Activated naive CD4-positive, alpha-beta T cell treated with anti-CD3 and anti-CD28 coated beads, Interleukin-2, amount 10 ng/mL, durations not matched to agents 7 days and 5 days (primary cell): ENCODE data around the gene NFKBIB.
"Not testable (repeated sequence)": the region's sequence is repeated elsewhere in the genome, so short reads cannot be mapped to it uniquely, and the experiment has no call there.

Experiments used
- CTCF ChIA-PET: fragments of 350-600 bp; sonication (Branson Sonifier 250); formaldehyde crosslinking; loops from one replicate; lab custom pipeline; 2021; ENCODE audit warnings: antibody characterized with exemption; lab: Charles Lee
- DNase-seq: peaks from one replicate; pipeline ENCODE4 v3.0.0-alpha.2; 2020
- H3K27ac Mint-ChIP-seq: one replicate; pipeline ENCODE4 v1.8.0; 2021; ENCODE audit warnings: mild to moderate bottlenecking, moderate library complexity, mixed read lengths
- H3K27me3 Mint-ChIP-seq: one replicate; pipeline ENCODE4 v1.8.0; 2021; ENCODE audit warnings: mild to moderate bottlenecking, mixed read lengths
- H3K36me3 Mint-ChIP-seq: one replicate; pipeline ENCODE4 v1.8.0; 2021; ENCODE audit warnings: mixed read lengths
- H3K4me1 Mint-ChIP-seq: one replicate; pipeline ENCODE4 v1.8.0; 2021; ENCODE audit warnings: mixed read lengths
- H3K4me3 Mint-ChIP-seq: one replicate; pipeline ENCODE4 v1.8.0; 2021; ENCODE audit warnings: mild to moderate bottlenecking, moderate library complexity, mixed read lengths
- H3K9me3 Mint-ChIP-seq: one replicate; pipeline ENCODE4 v1.8.0; 2021; ENCODE audit warnings: mixed read lengths

NFKBIB gene

DNA sequence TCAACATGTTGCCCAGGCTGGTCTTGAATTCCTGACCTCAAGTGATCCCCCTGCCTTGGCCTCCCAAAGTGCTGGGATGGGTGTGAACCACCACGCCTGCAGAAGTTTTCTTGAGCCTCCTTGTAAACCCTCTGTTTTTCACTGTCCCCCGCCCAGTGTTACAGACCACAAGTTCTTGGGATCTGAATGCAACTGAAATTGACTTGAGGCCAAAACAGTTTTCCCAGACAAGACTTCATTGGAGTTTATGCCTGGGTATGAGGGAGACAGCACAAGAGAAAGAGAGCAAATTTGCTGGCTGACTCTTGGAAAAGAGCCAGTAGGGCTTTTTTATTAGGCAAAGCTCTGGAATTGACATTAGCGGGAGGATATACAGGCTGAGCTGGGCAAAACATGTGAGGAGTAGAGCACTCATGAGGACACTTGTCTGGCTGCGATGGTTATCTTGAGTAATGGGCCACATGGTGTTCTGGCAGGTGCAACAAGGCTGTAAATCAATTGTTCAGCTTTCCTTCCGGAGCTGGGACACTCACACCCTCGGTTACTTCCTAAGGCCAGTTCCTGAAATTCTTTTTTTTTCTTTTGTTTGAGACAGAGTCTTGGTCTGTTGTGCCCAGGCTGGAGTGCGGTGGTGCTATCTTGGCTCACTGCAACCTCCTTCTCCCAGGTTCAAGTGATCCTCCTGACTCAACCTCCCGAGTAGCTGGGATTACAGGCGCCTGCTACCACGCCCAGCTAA lies 37.3 kb upstream of the NFKBIB start:
- H3K4me3 Mint-ChIP-seq = no peak overlapping the region
- no peak overlapping the region for H3K27ac Mint-ChIP-seq
- no peaks in the 10 kb centered on the region for H3K27me3 Mint-ChIP-seq
- DNase-seq = no peak
- peaks cover 6% of the 10 kb centered on the region for H3K9me3 Mint-ChIP-seq
- H3K4me1 Mint-ChIP-seq = peaks cover 47% of the 10 kb centered on the region
- CTCF ChIA-PET = no interaction called here
- peaks cover 24% of the 10 kb centered on the region for H3K36me3 Mint-ChIP-seq

DNA sequence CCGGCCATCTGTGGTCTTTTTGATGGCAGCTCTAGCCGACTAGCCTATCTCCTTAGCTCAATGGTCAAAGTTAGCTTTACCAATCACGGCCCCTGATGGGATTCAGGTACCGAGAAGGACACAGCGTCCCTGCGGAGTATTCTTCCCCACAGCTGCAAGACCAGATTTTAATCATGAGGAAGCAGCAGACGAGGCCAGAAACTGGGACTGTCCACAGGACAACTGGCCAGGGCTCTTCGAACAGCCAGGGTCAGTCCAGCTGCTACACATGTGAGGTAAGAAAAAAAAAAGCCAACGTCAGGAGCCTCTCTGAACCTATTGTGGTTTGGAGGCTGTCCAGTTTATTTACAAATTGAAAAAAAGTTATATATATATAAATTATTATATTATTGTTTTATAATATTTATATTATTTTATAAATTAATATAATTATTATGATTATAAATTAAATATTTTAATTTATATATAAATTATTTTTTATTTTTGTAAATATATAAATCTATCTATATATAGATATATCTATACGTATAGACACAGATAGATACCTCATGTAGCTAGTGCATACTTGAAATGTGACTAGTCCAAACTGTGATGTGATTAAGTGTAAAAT lies 32.5 kb upstream of the NFKBIB start:
- Mint-ChIP-seq H3K4me3 (no peak overlapping the region), H3K36me3 (peaks cover 43% of the 10 kb centered on the region), H3K27me3 (no peaks in the 10 kb centered on the region), H3K4me1 (peaks cover 67% of the 10 kb centered on the region), H3K9me3 (peaks cover 6% of the 10 kb centered on the region), H3K27ac (no peak overlapping the region)
- no peak for DNase-seq
- CTCF ChIA-PET = interaction anchor here (1.1 kb wide), 3 partner anchors 18 to 25 kb away, joined by 3 to 4 read pairs (median 3); no protein-coding TSS in a partner anchor

DNA sequence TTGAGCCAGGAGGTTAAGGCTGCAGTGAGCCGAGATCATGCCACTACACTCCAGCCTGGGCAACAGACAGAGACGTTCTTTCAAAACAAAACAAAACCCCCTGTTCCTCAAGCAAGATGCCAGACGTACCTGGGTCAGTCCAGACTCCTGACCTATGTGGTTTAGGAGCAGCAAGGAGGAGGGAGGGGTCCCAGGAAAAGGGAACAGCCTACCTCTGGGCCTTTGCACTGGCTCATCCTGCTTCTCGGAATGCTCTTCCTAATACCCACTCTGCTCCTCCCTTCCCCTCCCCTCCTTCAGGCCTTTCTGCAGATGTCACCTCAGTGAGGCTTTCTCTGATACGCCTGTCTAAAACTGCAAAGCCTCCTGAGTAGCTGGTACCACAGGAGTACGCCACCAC lies 31.2 kb upstream of the NFKBIB start:
- Mint-ChIP-seq H3K4me1 (peaks cover 62% of the 10 kb centered on the region), H3K4me3 (peak overlapping the region; percentile 77), H3K36me3 (peaks cover 46% of the 10 kb centered on the region), H3K27me3 (no peaks in the 10 kb centered on the region), H3K9me3 (peaks cover 6% of the 10 kb centered on the region), H3K27ac (peak overlapping the region; percentile 76)
- CTCF ChIA-PET = interaction anchor here (0.9 to 2.4 kb wide), 9 partner anchors 10 to 466 kb away, joined by 3 to 10 read pairs (median 5); partner anchors contain the start of genes ECH1, FAM98C, HNRNPL and RINL
- DNase-seq = no peak

DNA sequence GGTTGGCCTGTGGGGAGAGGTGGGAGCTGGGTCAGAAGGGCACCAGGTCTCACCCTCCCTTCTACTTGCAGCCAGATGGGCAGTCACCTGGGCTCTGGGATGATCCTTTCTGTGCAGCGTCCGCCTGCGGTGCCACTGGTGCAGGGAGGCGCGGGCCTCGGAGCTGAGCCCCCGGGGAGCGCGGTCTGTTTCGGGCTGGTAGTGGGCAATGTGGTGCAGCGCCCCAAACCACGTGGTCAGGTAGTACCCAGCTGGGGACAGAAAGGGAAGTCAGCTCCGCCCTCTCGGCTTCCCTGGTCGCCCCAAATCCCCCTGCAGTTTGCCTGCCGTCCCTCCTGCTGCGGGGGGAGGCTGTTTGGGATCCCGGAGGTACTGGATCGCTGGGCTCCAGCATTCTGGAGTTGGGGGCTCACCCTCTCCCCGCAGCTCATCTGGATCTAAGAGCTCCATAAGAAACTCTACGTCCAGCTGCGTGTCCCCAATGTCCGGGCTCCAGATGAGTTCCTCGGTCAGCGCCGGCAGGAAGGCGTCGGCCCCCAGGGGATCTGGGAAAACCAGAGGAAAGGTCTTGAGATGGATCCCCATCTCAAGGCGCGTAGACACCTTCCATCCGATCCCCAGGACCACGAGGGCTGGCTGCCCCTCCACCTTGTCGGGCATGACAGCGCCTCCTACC lies 30.5 kb upstream of the NFKBIB start:
- H3K9me3 Mint-ChIP-seq = peaks cover 6% of the 10 kb centered on the region
- H3K27ac Mint-ChIP-seq = peak overlapping the region; percentile 81
- H3K4me1 Mint-ChIP-seq = peaks cover 58% of the 10 kb centered on the region
- H3K36me3 Mint-ChIP-seq = peaks cover 47% of the 10 kb centered on the region
- no peaks in the 10 kb centered on the region for H3K27me3 Mint-ChIP-seq
- H3K4me3 Mint-ChIP-seq = peak overlapping the region; percentile 77
- peak; percentile 52 for DNase-seq
- CTCF ChIA-PET = interaction anchor here (0.9 to 2.4 kb wide), 10 partner anchors 9 to 467 kb away, joined by 3 to 10 read pairs (median 5); partner anchors contain the start of genes ECH1, FAM98C, HNRNPL and RINL

DNA sequence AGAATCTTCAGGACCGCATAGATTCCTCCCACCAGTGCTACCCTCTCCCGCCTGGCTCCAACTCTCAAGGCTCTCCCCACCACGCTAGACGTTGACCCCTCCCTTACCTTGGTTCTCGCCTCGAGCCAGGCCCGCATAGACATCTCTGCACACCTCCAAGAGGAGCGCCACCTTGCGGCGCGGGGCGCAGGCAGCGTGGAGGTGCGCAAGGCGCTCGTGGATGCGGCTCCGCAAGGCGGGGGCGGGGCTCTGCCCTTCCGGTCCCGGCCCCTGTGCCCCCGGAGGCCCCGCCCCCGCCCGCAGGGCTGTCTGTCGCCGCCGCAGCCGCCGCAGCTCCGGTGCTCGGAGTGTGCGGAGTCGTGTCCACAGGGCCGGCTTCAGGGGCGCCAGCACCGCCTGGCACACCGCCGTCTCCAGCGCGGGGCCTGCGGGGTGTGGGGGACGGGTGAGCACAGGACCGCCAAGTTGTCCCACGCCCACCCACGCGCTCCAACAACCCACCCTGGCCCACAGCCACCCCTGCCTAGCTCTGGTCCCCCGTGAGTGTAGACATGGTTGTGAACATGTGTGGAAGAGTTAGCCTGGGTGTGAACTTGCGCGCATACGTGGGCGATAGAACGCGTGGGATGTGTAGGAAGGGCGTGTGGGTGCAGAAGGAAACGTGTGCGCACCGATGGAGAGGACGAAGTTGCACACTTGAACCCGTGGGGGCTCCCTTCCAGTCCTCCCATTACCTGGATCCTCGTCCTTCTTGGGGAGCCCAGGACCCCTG lies 29.7 kb upstream of the NFKBIB start:
- peaks cover 51% of the 10 kb centered on the region for H3K4me1 Mint-ChIP-seq
- CTCF ChIA-PET = interaction anchor here (1.0 to 2.4 kb wide), 11 partner anchors 8 to 467 kb away, joined by 3 to 10 read pairs (median 4); partner anchors contain the start of genes FAM98C, NFKBIB and RINL
- peak; percentile 95 for DNase-seq
- peaks cover 3% of the 10 kb centered on the region for H3K9me3 Mint-ChIP-seq
- H3K36me3 Mint-ChIP-seq = peaks cover 40% of the 10 kb centered on the region
- H3K27me3 Mint-ChIP-seq = no peaks in the 10 kb centered on the region
- H3K27ac Mint-ChIP-seq = peak overlapping the region; percentile 81
- peak overlapping the region; percentile 77 for H3K4me3 Mint-ChIP-seq

DNA sequence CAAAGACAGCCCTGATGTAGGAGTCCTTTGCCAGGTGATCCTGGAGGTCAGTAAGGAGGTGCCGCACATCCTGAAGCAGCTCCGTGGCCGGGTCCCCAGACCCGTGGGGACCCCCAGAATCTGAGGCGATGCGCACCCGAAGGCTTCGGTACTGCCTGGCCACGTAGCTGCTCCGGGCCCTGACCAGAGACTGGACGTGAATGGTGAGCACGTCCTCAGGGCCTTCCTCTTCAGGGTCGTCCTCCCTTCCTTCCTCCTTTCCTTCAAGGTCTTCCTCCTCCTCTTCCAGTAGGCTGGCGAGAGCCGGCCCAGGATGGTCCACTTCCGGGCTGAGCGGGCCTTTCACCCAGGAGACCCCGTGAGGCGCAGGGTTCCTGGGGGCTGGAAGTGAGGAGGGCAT lies 29.2 kb upstream of the NFKBIB start:
- DNase-seq = no peak
- no peaks in the 10 kb centered on the region for H3K9me3 Mint-ChIP-seq
- peaks cover 45% of the 10 kb centered on the region for H3K4me1 Mint-ChIP-seq
- no peaks in the 10 kb centered on the region for H3K27me3 Mint-ChIP-seq
- CTCF ChIA-PET = interaction anchor here (1.0 to 2.4 kb wide), 5 partner anchors 13 to 468 kb away, joined by 3 to 10 read pairs (median 4); partner anchors contain the start of genes FAM98C and NFKBIB
- peak overlapping the region; percentile 74 for H3K27ac Mint-ChIP-seq
- H3K36me3 Mint-ChIP-seq = peaks cover 35% of the 10 kb centered on the region
- H3K4me3 Mint-ChIP-seq = peak overlapping the region; percentile 69

DNA sequence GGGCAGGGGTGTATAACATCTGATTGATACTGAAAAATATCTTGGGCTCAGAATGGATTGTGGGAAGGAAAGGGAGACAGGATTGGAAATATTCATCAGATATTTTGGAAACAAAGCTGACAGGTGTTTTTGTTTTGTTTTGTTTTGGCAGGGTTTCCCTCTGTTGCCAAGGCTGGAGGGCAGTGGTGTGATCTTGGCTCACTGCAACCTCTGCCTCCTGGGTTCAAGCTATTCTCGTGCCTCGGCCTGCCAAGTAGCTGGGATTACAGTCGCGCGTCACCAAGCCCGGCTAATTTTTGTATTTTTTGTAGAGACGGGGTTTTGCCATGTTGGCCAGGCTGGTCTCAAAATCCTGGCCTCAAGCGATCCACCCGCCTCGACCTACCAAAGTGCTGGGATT lies 26.4 kb upstream of the NFKBIB start:
- H3K4me3 Mint-ChIP-seq, DNase-seq, H3K27me3 Mint-ChIP-seq, H3K9me3 Mint-ChIP-seq: not testable (repeated sequence)
- peak overlapping the region; percentile 12 for H3K27ac Mint-ChIP-seq
- H3K4me1 Mint-ChIP-seq = peaks cover 58% of the 10 kb centered on the region
- peaks cover 39% of the 10 kb centered on the region for H3K36me3 Mint-ChIP-seq
- CTCF ChIA-PET = interaction anchor here (0.7 to 1.4 kb wide), 2 partner anchors 26 to 31 kb away, joined by 3 read pairs; no protein-coding TSS in a partner anchor

DNA sequence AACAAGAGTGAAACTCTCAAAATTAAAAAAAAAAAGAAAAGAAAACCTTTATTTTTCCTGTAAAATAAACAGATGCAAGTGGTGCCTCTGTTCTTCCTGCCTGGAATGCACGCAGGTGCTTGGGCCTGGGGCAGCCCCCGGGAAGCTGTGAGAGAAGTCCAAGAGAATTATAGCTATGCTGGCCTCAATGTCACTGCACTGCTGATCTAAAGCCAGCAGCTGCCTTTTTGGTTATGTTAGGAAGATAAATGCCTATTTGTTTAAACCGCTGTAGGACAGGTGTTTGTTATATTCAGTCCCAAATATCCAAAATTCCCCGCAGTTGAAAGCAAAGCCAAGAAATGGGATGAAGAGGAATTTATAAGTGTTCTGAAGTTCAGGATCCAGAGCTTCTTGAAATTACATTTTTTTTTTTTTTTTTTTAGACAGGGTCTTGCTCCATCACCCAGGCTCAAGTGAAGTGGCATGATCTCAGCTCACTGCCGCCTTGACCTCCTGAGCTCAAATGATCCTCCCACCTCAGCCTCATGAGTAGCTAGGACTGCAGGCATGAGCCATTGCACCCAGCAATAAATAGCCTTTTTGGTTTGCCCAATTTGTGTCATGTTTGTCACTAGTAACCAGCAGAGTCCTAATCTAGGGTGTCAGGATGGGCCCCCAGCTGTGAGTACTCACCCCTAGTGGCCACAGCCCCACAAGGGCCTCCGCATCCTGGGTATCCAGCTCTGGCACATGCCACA lies 23.9 kb upstream of the NFKBIB start:
- Mint-ChIP-seq H3K4me1 (peaks cover 51% of the 10 kb centered on the region), H3K4me3 (no peak overlapping the region), H3K36me3 (peaks cover 26% of the 10 kb centered on the region), H3K27ac (peak overlapping the region; percentile 77), H3K27me3 (no peaks in the 10 kb centered on the region), H3K9me3 (no peaks in the 10 kb centered on the region)
- CTCF ChIA-PET = interaction anchor here (0.6 to 4.3 kb wide), 2 partner anchors 12 to 22 kb away, joined by 4 to 34 read pairs; no protein-coding TSS in a partner anchor
- no peak for DNase-seq

DNA sequence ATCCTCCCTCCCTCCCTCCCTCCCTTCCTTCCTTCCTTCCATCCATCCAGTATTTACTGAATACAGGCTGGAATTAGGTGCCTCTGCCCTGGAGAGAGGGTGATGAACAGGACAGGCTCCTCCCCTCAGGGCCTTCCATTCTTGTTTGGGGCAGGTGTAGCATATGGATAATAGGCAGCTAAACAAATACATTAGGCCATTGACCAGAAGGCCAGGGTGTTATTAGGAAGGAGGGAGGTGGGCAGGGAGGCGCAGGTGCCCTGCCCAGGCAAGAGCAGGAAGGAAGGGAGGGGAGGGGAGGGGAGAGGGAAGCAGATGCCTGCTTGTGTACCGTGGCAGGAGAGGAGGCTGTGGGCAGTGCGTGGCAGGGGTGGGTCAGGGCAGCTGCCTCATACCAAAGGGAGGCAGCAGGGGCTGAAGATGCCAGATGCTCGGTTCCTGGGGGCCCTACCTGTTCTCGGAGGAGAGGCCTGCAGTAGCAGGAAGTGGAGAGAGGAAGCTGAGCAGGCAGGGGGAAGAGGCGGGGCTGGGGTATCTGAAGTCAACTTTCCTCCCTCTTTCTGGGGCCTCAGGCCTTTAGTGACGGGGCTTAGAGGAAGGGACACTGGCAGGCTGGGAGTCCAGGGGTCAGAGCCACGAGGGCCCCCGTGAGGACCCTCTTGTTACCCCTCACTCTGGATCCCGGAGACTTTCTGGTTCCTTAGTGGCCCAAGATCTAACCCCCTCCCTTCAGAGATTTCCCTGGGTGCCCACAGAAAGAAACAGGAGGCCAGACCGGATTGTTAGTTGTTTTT lies 21.8 kb upstream of the NFKBIB start, which contains the start of gene RINL:
TSS of gene RINL (minus strand) at position 495 of the 794 bp plus-strand sequence. CDS start 1,533 bp downstream, outside the sequence.
- Mint-ChIP-seq H3K9me3 (no peaks in the 10 kb centered on the region), H3K27ac (peak within 1 kb of the TSS; percentile 98), H3K4me1 (peaks cover 50% of the 10 kb centered on the region), H3K36me3 (peaks cover 25% of the 10 kb centered on the region), H3K27me3 (no peaks in the 10 kb centered on the region), H3K4me3 (peak within 1 kb of the TSS; percentile 92)
- DNase-seq = peak; percentile 86
- CTCF ChIA-PET = interaction anchor here (1.2 to 4.3 kb wide), 4 partner anchors 9 to 53 kb away, joined by 4 to 34 read pairs (median 6); partner anchors contain the start of genes MRPS12 and SARS2

DNA sequence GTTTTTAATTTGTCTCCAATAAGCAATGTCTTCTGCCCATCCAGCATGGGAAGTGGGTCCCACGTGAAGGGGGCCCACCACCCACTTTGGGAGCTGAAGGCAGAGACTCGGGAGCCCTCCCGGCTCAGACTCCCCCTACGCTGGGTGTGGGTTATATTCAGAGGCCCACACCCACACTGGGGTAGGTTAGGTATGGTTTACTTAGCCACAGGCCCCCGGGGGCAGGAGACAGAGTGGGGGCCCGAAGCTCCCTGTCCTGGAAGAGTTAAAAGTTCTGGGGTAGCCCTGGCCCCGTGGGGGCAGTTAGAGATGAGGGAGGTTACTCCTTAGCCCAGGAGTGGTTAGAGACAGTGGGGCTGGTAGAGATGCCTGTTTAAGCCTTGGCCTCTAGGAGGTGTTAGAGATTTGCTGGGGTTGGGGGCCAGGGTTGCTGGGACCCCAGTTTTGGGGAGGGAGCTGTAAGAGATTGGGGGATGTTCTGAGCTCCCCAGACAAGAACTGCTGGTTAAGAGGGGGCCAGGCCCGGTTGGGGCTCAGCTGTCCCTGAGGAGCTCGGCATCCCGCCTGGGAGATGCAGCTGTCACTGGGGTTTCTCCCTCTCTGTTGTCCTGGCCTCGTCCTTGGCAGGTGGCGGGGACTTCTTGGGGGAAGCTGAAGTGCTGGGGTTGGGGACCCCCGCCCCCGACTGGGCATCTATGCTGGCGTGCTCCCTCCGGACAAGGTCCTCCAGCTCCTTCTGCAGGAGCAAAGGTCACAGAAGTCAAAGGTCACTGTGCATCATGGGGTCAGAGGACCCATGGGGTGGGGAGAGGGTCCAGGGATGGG lies 21.0 kb upstream of the NFKBIB start:
- H3K27me3 Mint-ChIP-seq = no peaks in the 10 kb centered on the region
- H3K36me3 Mint-ChIP-seq = peaks cover 20% of the 10 kb centered on the region
- peaks cover 46% of the 10 kb centered on the region for H3K4me1 Mint-ChIP-seq
- CTCF ChIA-PET = interaction anchor here (1.2 to 4.3 kb wide), 4 partner anchors 9 to 52 kb away, joined by 4 to 34 read pairs (median 6); partner anchors contain the start of genes MRPS12 and SARS2
- peak; percentile 30 for DNase-seq
- H3K27ac Mint-ChIP-seq = peak overlapping the region; percentile 98
- peak overlapping the region; percentile 92 for H3K4me3 Mint-ChIP-seq
- H3K9me3 Mint-ChIP-seq = no peaks in the 10 kb centered on the region

DNA sequence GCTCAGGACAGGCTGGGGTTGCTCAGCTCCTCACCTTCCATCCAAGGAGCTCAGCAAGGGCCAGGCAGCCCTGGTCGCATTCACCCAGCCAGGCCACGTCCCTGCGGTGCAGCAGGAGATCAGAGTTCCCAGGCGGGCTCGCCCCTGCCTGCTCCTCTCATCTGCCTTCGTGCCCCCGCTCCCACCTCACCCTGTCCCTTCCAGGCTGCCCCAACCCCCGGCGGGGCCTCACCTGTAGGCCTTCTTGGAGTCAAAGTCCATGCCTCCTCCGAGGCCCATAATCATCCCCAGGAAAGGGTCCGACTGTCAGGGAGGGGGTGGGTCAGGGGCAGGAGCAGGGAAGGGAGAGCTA lies 20.4 kb upstream of the NFKBIB start:
- Mint-ChIP-seq H3K27ac (peak overlapping the region; percentile 98), H3K27me3 (no peaks in the 10 kb centered on the region), H3K36me3 (peaks cover 20% of the 10 kb centered on the region), H3K4me3 (peak overlapping the region; percentile 92), H3K4me1 (peaks cover 46% of the 10 kb centered on the region), H3K9me3 (no peaks in the 10 kb centered on the region)
- CTCF ChIA-PET = interaction anchor here (1.4 to 4.3 kb wide), 2 partner anchors 8 to 48 kb away, joined by 4 to 34 read pairs; no protein-coding TSS in a partner anchor
- DNase-seq = no peak
